Measurements from ENCODE around the gene SHKBP1.

The SHKBP1 gene

GRCh38 chr19:40553885-40554857 is 22.5 kb upstream of the SHKBP1 start:
- no peak for TF ChIP-seq CTCF (IDR thresholded peaks at IDR 0.05)

GRCh38 chr19:40555978-40556689 is 20.5 kb upstream of the SHKBP1 start:
- no peak for TF ChIP-seq CTCF (IDR thresholded peaks at IDR 0.05)

- no peak for TF ChIP-seq CTCF (IDR thresholded peaks at IDR 0.05)
Measured at GRCh38 chr19:40556953-40557530, 19.6 kb upstream of the SHKBP1 start.

- no peak for TF ChIP-seq CTCF (IDR thresholded peaks at IDR 0.05)
Measured at GRCh38 chr19:40559394-40559793, 17.3 kb upstream of the SHKBP1 start.

- no peak for TF ChIP-seq CTCF (IDR thresholded peaks at IDR 0.05)
Measured at GRCh38 chr19:40560092-40560507, 16.6 kb upstream of the SHKBP1 start.

GRCh38 chr19:40561947-40562346 is 14.7 kb upstream of the SHKBP1 start:
- no peak for TF ChIP-seq CTCF (IDR thresholded peaks at IDR 0.05)

GRCh38 chr19:40565355-40565754 is 11.3 kb upstream of the SHKBP1 start:
- no peak for TF ChIP-seq CTCF (IDR thresholded peaks at IDR 0.05)
